Body of pancreas (tissue), 4 donors: ENCODE data around the gene NR2F2.
"Not testable (repeated sequence)": the region's sequence is repeated elsewhere in the genome, so short reads cannot be mapped to it uniquely, and the experiment has no call there.

Experiments
- CTCF ChIP-seq, 7 experiments: fragments of 450-650 bp in 4 of 7; fragments of 200-600 bp in 3 of 7; sonication (generic) in 3 of 7; IDR thresholded peaks; one replicate each; pipeline ENCODE4 v1.5.1; 2016 to 2019; ENCODE audit warnings: antibody characterized with exemption in 7 of 7
- POLR2A ChIP-seq, 3 donors: fragments of 450-650 bp; IDR thresholded peaks; one replicate each; pipeline ENCODE4 v1.6.1; 2016; ENCODE audit warnings: antibody characterized with exemption in 3 of 3, mild to moderate bottlenecking in 2 of 3

DNA sequence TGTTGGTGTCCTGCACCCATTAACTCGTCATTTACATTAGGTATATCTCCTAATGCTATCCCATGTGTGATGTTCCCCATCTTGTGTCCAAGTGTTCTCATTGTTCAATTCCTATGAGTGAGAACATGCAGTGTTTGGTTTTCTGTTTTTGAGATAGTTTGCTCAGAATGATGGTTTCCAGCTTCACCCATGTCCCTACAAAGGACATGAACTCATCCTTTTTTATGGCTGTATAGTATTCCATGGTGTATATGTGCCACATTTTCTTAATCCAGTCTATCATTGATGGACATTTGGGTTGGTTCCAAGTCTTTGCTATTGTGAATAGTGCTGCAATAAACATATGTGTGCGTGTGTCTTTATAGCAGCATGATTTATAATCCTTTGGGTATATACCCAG is 49.1 kb downstream of the NR2F2 start:
- not testable (repeated sequence) for TF ChIP-seq CTCF, POLR2A (IDR thresholded peaks at IDR 0.05)
